ENCODE data around the gene PHACTR3. TPM values are rescaled to one million over a fixed set of nuclear protein-coding genes. Genes with fewer than 3 reads are reported as not detected.

The PHACTR3 gene
- total RNA-seq, 1 experiment from 2014 or later: not detected

- H3K27me3 Mint-ChIP-seq (ENCODE audit: low read depth): peaks cover 25% of the 10 kb centered on the region
- H3K4me1 ChIP-seq (ENCODE audit: insufficient read depth, low read length): no peaks in the 10 kb centered on the region
- no peak overlapping the region for H3K27ac Mint-ChIP-seq
- no peak overlapping the region for H3K18ac ChIP-seq (ENCODE audit: insufficient read length, low read depth, low read length)
- TF ChIP-seq, protein P1, sequence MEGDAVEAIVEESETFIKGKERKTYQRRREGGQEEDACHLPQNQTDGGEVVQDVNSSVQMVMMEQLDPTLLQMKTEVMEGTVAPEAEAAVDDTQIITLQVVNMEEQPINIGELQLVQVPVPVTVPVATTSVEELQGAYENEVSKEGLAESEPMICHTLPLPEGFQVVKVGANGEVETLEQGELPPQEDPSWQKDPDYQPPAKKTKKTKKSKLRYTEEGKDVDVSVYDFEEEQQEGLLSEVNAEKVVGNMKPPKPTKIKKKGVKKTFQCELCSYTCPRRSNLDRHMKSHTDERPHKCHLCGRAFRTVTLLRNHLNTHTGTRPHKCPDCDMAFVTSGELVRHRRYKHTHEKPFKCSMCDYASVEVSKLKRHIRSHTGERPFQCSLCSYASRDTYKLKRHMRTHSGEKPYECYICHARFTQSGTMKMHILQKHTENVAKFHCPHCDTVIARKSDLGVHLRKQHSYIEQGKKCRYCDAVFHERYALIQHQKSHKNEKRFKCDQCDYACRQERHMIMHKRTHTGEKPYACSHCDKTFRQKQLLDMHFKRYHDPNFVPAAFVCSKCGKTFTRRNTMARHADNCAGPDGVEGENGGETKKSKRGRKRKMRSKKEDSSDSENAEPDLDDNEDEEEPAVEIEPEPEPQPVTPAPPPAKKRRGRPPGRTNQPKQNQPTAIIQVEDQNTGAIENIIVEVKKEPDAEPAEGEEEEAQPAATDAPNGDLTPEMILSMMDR (conservative IDR thresholded peaks at IDR 0.05): no peak
- H3K36me3 Mint-ChIP-seq (ENCODE audit: insufficient read depth in 1 of 3, low read depth in 3 of 3): peaks cover 0 to 10% (median 5%) of the 10 kb centered on the region in 3 experiments; a peak in 3 of 7 replicates
- H3K4ac ChIP-seq (ENCODE audit: low read depth, low read length): no peak overlapping the region
- H2BK5ac ChIP-seq (ENCODE audit: insufficient read length, low read length): no peak overlapping the region
- peaks cover 2% of the 10 kb centered on the region for H3K27me3 ChIP-seq (ENCODE audit: insufficient read depth, low read length)
- no peak overlapping the region for H4K5ac ChIP-seq (ENCODE audit: insufficient read length, low read depth, low read length)
- H3K79me1 ChIP-seq (ENCODE audit: insufficient read depth, low read depth, low read length, poor library complexity, severe bottlenecking): no peaks in the 10 kb centered on the region
- H3K9me3 Mint-ChIP-seq: peaks cover 0 to 94% of the 10 kb centered on the region in 2 experiments; a peak in 3 of 5 replicates
- no peaks in the 10 kb centered on the region for H3K79me2 ChIP-seq (ENCODE audit: insufficient read depth, low read length)
- H3K4me2 ChIP-seq (ENCODE audit: insufficient read depth, insufficient read length, low read length): no peak overlapping the region
- no peaks in the 10 kb centered on the region for H3K4me1 Mint-ChIP-seq
- no peak overlapping the region for H3K4me3 Mint-ChIP-seq
- no peak overlapping the region for H3K14ac ChIP-seq (ENCODE audit: insufficient read depth, low read length)
- no peak for DNase-seq
- no peak overlapping the region for H2BK120ac ChIP-seq (ENCODE audit: low read depth, low read length, poor library complexity, severe bottlenecking)
- H2AFZ ChIP-seq (ENCODE audit: low read length): no peak overlapping the region
- H2BK20ac ChIP-seq (ENCODE audit: low read depth, low read length, poor library complexity, severe bottlenecking): no peak overlapping the region
- no peak overlapping the region for H3K23ac ChIP-seq (ENCODE audit: insufficient read length, low read depth, low read length)
- no CpG with 5 or more reads among the region's 9 CpGs for whole genome bisulfite sequencing (ENCODE audit: extremely low coverage, insufficient read length, low lambda C conversion rate)
- H3K9ac ChIP-seq (ENCODE audit: extremely low read depth, insufficient read length, low read length): no peak overlapping the region
- peaks cover 24% of the 10 kb centered on the region for H3K9me3 ChIP-seq (ENCODE audit: control insufficient read depth, low read depth, low read length)
- H3K27ac ChIP-seq (ENCODE audit: insufficient read length, low read depth, low read length): no peak overlapping the region
- H4K8ac ChIP-seq (replicated peaks; ENCODE audit: insufficient read length, low read depth, low read length): no peak overlapping the region
- H4K91ac ChIP-seq (ENCODE audit: insufficient read length, low read depth, low read length): no peak overlapping the region
- H3K23me2 ChIP-seq (ENCODE audit: insufficient read length, low read depth, low read length, poor library complexity, severe bottlenecking): no peaks in the 10 kb centered on the region
- H3K56ac ChIP-seq (ENCODE audit: insufficient read length, low read depth, low read length): no peak overlapping the region
- no peak overlapping the region for H2BK12ac ChIP-seq (ENCODE audit: insufficient read length, low read depth, low read length)
- H3T11ph ChIP-seq (ENCODE audit: low read length): no peak overlapping the region
- H4K20me1 ChIP-seq (ENCODE audit: control insufficient read depth, insufficient read depth, insufficient read length): no peaks in the 10 kb centered on the region
- no peak overlapping the region for H2AK5ac ChIP-seq (ENCODE audit: insufficient read length, low read length)
- H2BK15ac ChIP-seq (ENCODE audit: low read depth, low read length): no peak overlapping the region
Observed at GRCh38 chr20:59672576-59672975, 68.2 kb downstream of the PHACTR3 start.

All from H9 (cell line).